K562 (cell line): ENCODE results near the gene SPIB. TPM values are rescaled to one million over a fixed set of nuclear protein-coding genes. Genes with fewer than 3 reads are reported as not detected.

Experiments used
- CUX1 ChIP-seq: fragments of 200-800 bp; sonication (Bioruptor generic); IDR thresholded peaks from 2 replicates; pipeline ENCODE4 v1.6.1; 2016; ENCODE audit warnings: missing genetic modification characterization, missing compliant biosample characterization
- HCFC1 ChIP-seq: IDR thresholded peaks from 2 replicates; pipeline ENCODE4 v1.6.1; 2012; ENCODE audit warnings: low read depth, low read length, improper control_type of control experiment
- HIVEP1 ChIP-seq: fragments of 250-450 bp; sonication (Bioruptor Pico); IDR thresholded peaks from 2 replicates; pipeline ENCODE4 v1.4.0; 2020; ENCODE audit warnings: mild to moderate bottlenecking
- NCOR1 ChIP-seq: fragments of 450-650 bp; IDR thresholded peaks from 2 replicates; pipeline ENCODE4 v1.6.1; 2016; ENCODE audit warnings: mild to moderate bottlenecking, moderate library complexity
- NR1H2 ChIP-seq: sonication (generic); formaldehyde crosslinking; IDR thresholded peaks from 2 replicates; pipeline ENCODE4 v1.4.0; 2020; ENCODE audit warnings: mild to moderate bottlenecking, missing genetic modification reagents
- NR4A1 ChIP-seq, 2 experiments: fragments of 250-450 bp in 1 of 2; fragments of 450-650 bp in 1 of 2; sonication (Bioruptor Pico) in 1 of 2; IDR thresholded peaks; 2 replicates each; pipeline versions ENCODE4 v1.4.0 to v1.6.1; 2016 to 2020; ENCODE audit warnings: mild to moderate bottlenecking in 2 of 2, missing compliant biosample characterization in 1 of 2, missing genetic modification characterization in 1 of 2, moderate library complexity in 1 of 2
- TEAD4 ChIP-seq, 2 experiments: sonication (generic) in 1 of 2; formaldehyde crosslinking in 1 of 2; IDR thresholded peaks; 2 replicates each; pipeline versions ENCODE4 v1.6.1 to v1.8.0; 2012 to 2022; ENCODE audit warnings: borderline replicate concordance in 1 of 2, inconsistent platforms in 1 of 2, low read length in 1 of 2, mild to moderate bottlenecking in 1 of 2, missing genetic modification reagents in 1 of 2
- UBTF ChIP-seq, 2 experiments: IDR thresholded peaks; 2 replicates each; pipeline ENCODE4 v1.6.1; 2012; ENCODE audit warnings: improper control_type of control experiment in 2 of 2, low read depth in 2 of 2, low read length in 2 of 2, borderline replicate concordance in 1 of 2
- ZNF41 ChIP-seq: fragments of 250-450 bp; sonication (Bioruptor Pico); conservative IDR thresholded peaks from 2 replicates; pipeline ENCODE4 v1.4.0; 2020; ENCODE audit warnings: mild to moderate bottlenecking
- ZNF518B ChIP-seq: fragments of 250-450 bp; sonication (Bioruptor Pico); IDR thresholded peaks from 2 replicates; pipeline ENCODE4 v1.5.0; 2021; ENCODE audit warnings: mild to moderate bottlenecking, moderate library complexity
- ZNF639 ChIP-seq, 2 experiments: fragments of 200-800 bp in 1 of 2; sonication (Bioruptor generic) in 1 of 2; sonication (generic) in 1 of 2; formaldehyde crosslinking in 1 of 2; IDR thresholded peaks in 1 of 2; conservative IDR thresholded peaks in 1 of 2; 2 replicates each; pipeline versions ENCODE4 v1.5.0 to v1.6.1; 2016 to 2020; ENCODE audit warnings: missing compliant biosample characterization in 1 of 2, missing genetic modification characterization in 1 of 2, missing genetic modification reagents in 1 of 2
- polyA plus RNA-seq, 8 experiments: library from polyadenylated mRNA; depleted of rRNA in 4 of 8; stranded (reverse) in 5 of 8; unstranded in 3 of 8; fragments of >200 nt; fragmentation: Nextera tagmentation in 2 of 8; fragmentation: Illumina TruSeq in 1 of 8; extraction: Ambion mirVana in 2 of 8; extraction: Trizol in 1 of 8; gene quantifications; 2 replicates each; pipeline versions ENCODE4 v1.2.1 to v1.2.3, GENCODE V29; 2011 to 2014; ENCODE audit warnings: inconsistent platforms in 1 of 8, missing spikeins in 1 of 8
- total RNA-seq, 7 experiments: library from RNA; depleted of rRNA in 6 of 7; stranded (reverse); fragments of >200 nt in 6 of 7; fragmentation: Illumina TruSeq in 2 of 7; extraction: Trizol in 2 of 7; gene quantifications; 2 replicates each; pipeline versions ENCODE4 v1.2.1 to v1.2.3, GENCODE V29; 2011 to 2021; ENCODE audit warnings: low replicate concordance in 1 of 7

The SPIB gene
- total and polyA plus RNA-seq, 9 of the 15 experiments (the other 6 are each of a cell fraction or from before 2014, with no cell fraction given) = 0.06 to 1.0 (median 0.43) TPM; not detected in 1

- TF ChIP-seq NR1H2 (CRISPR knock-in tag) (no peak), ZNF518B (no peak), ZNF639 (CRISPR knock-in tag; conservative IDR thresholded peaks at IDR 0.05 in 1 of 2, IDR thresholded peaks at IDR 0.05 in 1 of 2) (peak in 1 of 2 experiments; percentile 76; a peak in 2 of 4 replicates), ZNF41 (CRISPR knock-in tag) (no peak), HCFC1 (peak; percentile 92), CUX1 (CRISPR knock-in tag) (no peak), NCOR1 (peak; percentile 87), HIVEP1 (no peak; the same call in 1 of the 2 replicates), NR4A1 (CRISPR knock-in tag; IDR thresholded peaks at IDR 0.05) (0 out of 2 replicates have a peak, but pooled peaks have one; percentile 48), NR4A1 (tag; IDR thresholded peaks at IDR 0.05) (peak; percentile 32; the same call in 1 of the 2 replicates), TEAD4 (IDR thresholded peaks at IDR 0.05; ENCODE audit: low read length) (peak; percentile 25; the same call in 1 of the 2 replicates), TEAD4 (CRISPR knock-in tag; IDR thresholded peaks at IDR 0.05; ENCODE audit: borderline replicate concordance) (no peak), UBTF (IDR thresholded peaks at IDR 0.05; ENCODE audit: borderline replicate concordance in 1 of 2, low read depth in 2 of 2, low read length in 2 of 2) (peak in 1 of 2 experiments; percentile 83; a peak in 2 of 4 replicates)
Measured at GRCh38 chr19:50376166-50377050, 42.3 kb upstream of the SPIB start, which contains the start of gene NR1H2 (continued).
